Activated CD8-positive, alpha-beta memory T cell treated with anti-CD3 and anti-CD28 coated beads, Interleukin-2, amount 50 U/mL, for 1 hour (primary cell): ENCODE results near the gene DYNLRB1.

ENCODE experiments used
- DNase-seq: peaks from one replicate; pipeline ENCODE4 v3.0.0-alpha.2; 2020; ENCODE audit errors: extremely low read depth

Gene DYNLRB1

GRCh38 chr20:34534391-34535165, 18.4 kb downstream of the DYNLRB1 start:
- no peak for DNase-seq

- DNase-seq = no peak
These were observed 19.1 kb downstream of the DYNLRB1 start for GRCh38 chr20:34535301-34535840.

DNA sequence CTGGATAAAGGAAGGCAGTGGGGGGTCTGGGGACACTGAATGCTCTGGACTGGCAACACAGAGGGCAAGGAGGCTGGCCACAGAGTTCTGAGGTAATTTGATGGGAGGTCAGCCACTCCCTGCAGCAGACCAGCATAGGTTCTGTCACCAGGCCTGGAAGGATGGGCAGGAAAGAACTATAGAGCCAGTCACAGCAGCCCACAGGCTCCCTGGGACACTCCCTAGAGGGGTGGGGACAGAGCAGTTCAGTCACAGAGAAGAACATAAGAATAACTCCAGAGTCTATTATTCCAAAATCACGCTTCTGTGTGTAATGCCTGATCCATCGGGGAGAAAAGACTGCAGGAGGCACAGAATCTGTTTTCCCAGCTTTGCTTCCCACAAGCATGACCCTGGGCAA, 19.6 kb downstream of the DYNLRB1 start:
- DNase-seq = no peak

- DNase-seq = no peak
These were observed 20.7 kb downstream of the DYNLRB1 start for GRCh38 chr20:34536798-34537394.

GRCh38 chr20:34537651-34538050, 21.4 kb downstream of the DYNLRB1 start:
- DNase-seq = no peak

- no peak for DNase-seq
These were observed 22.5 kb downstream of the DYNLRB1 start for GRCh38 chr20:34538671-34539123.

GRCh38 chr20:34539756-34540155, 23.5 kb downstream of the DYNLRB1 start:
- no peak for DNase-seq

- no peak for DNase-seq
These were observed 24.5 kb downstream of the DYNLRB1 start for GRCh38 chr20:34540596-34541263.

DNA sequence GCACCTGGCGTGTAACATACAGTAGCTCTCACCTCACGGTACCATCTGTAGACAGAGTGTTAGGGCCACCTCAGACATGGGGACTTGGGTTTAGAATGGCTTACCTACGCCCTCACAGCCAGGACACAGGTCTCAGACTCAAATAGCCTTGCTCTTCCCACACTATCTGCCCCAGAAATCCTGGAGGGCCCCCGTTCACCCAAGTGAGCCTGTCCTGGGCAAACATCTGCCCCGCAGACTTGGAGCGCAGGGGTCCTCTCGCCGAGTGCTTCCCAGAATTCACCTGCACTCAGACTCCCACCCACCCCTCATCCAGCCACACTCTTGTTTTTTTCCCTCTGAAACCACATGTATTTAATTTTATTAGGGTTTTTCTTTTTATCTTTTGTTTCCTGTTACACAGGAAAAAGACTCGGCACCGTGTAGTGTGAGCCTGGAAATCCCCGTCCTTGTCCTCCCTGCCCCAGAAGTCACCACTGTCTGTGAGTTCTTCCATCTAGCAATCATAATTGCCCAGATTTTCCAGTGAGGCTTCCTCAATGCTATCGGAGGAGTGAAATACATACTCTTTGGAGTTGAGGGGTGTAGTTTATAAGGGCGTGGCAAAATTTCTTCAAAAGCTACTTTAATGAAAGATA, 25.2 kb downstream of the DYNLRB1 start:
- DNase-seq = no peak

DNA sequence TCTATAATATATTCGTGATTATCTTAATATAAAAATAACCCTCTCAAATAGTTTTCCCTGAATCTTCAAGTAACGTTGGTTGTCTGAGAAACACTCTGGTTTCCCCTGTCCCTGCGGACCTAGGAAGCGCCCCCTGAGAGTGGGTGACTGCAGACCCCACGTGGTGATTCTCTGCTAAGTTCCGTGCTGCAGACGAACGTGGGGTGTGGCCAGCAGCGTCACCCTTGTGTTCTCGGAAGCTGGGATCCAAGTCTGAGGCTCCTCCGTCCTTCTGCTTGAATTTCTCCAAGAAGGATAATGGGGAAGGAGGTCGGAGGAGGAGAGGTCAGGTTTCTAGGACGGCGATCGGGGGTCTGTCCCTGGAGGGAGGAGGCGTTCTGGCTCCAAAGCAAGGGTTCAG, 25.7 kb downstream of the DYNLRB1 start:
- DNase-seq = no peak

- DNase-seq = no peak
These were observed 26.2 kb downstream of the DYNLRB1 start for GRCh38 chr20:34542439-34542838.

- DNase-seq = no peak
These were observed 27.3 kb downstream of the DYNLRB1 start for GRCh38 chr20:34543463-34544056.

- DNase-seq = no peak
These were observed 28.0 kb downstream of the DYNLRB1 start for GRCh38 chr20:34544109-34544796.

DNA sequence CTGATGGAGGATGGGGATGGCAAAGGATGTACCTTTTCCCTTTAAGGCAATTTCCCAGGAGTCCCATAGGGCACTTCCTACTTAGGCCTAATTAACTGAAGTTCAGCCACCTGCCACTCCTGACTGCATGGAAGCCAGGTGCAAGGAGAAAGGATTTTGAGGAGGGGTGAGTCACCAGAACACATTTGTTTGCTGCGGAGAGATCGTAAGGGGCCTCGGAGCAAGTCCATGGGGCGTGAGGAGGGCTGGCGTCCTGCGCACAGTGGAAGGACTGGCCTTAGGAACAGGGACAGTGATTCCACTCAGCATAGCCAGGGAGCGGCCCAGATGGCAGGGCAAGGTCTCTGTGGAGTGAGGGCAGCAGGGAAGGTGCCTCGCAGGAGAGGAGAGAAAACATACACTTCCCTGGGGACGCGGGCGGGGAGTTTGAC, 30.5 kb downstream of the DYNLRB1 start:
- DNase-seq = no peak

GRCh38 chr20:34547844-34548613, 31.8 kb downstream of the DYNLRB1 start:
- DNase-seq = no peak

GRCh38 chr20:34549291-34549928, 33.2 kb downstream of the DYNLRB1 start:
- no peak for DNase-seq

GRCh38 chr20:34549929-34550305, 33.7 kb downstream of the DYNLRB1 start:
- no peak for DNase-seq

GRCh38 chr20:34552569-34552968, 36.3 kb downstream of the DYNLRB1 start:
- no peak for DNase-seq

- no peak for DNase-seq
These were observed 37.2 kb downstream of the DYNLRB1 start for GRCh38 chr20:34553366-34553867.

GRCh38 chr20:34557936-34558319, 41.7 kb downstream of the DYNLRB1 start:
- DNase-seq = no peak
